Measurements from ENCODE around the gene TEDC2. TPM values are rescaled to one million over a fixed set of nuclear protein-coding genes. Genes with fewer than 3 reads are reported as not detected.

The TEDC2 gene
- total RNA-seq, 1 experiment from 2014 or later: 48.5 TPM

DNA sequence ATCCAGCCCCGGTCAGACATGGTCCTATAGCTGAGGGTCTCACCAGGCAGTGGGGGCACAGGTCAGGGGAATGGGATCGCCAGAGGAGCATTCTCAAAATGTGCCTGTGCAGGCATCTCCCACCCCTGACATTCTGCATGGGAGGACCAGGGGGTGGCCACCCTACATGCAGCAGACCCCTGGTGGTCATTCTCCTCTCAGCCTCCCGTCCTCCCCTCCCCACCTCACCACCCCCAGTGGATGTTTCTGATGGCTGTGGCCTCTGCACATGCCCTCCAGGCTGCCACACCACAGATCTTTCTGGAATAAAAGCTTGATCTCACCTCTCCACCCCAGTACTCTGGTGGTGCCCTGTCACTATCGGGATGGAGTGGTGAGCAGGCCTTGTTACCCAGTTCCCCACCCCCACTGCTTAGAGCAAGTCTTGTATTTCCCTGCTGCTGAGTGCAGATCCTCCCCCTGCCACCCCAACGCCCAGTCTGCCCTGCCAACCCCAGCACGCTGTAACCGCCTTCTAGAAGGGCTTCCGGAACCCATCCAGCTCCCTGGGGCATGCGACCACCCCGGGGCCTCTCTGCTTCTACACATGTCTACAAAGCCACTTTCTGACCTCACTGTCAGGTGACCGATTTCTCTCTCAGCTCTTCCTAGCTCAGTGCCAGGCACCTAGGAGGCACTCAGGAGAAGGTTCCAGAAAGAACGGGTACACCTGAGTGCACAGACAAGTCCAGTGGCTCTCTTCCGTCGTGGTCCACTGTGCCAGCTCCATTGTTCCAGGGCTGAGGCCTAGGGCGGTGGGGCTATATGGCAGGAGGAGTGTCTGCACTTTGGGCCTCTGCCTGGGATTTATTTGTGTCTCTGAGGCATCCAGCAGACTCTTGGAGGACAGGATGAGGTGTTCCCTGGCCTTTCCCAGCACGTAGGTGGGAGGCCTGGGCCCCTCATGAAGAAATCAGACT, 24.3 kb downstream of the TEDC2 start:
- ChIA-PET POLR2A (ENCODE audit: low non-redundant PET) (interaction anchor here (0.6 kb wide), 1 partner anchor 31 kb away, joined by 13 read pairs; no protein-coding TSS in a partner anchor), CTCF (no interaction called here)
- Histone ChIP-seq H3K9me3 (ENCODE audit: low read depth, low read length, poor library complexity, severe bottlenecking) (no peaks in the 10 kb centered on the region), H3K27me3 (replicated peaks; ENCODE audit: insufficient read depth, low read depth, low read length, poor library complexity) (no peaks in the 10 kb centered on the region), H3K27ac (ENCODE audit: low read depth, low read length, poor library complexity, severe bottlenecking) (no peak overlapping the region), H3K36me3 (ENCODE audit: insufficient read depth, low read length, poor library complexity, severe bottlenecking) (no peaks in the 10 kb centered on the region), H3K4me3 (ENCODE audit: low read depth, low read length, poor library complexity, severe bottlenecking) (no peak overlapping the region), H3K4me1 (ENCODE audit: insufficient read depth, low read length, poor library complexity, severe bottlenecking) (no peaks in the 10 kb centered on the region)
- no peak for TF ChIP-seq EZH2 (IDR thresholded peaks at IDR 0.05; ENCODE audit: borderline replicate concordance, low read depth, low read length, poor library complexity, severe bottlenecking)
- TF ChIP-seq, protein P1, sequence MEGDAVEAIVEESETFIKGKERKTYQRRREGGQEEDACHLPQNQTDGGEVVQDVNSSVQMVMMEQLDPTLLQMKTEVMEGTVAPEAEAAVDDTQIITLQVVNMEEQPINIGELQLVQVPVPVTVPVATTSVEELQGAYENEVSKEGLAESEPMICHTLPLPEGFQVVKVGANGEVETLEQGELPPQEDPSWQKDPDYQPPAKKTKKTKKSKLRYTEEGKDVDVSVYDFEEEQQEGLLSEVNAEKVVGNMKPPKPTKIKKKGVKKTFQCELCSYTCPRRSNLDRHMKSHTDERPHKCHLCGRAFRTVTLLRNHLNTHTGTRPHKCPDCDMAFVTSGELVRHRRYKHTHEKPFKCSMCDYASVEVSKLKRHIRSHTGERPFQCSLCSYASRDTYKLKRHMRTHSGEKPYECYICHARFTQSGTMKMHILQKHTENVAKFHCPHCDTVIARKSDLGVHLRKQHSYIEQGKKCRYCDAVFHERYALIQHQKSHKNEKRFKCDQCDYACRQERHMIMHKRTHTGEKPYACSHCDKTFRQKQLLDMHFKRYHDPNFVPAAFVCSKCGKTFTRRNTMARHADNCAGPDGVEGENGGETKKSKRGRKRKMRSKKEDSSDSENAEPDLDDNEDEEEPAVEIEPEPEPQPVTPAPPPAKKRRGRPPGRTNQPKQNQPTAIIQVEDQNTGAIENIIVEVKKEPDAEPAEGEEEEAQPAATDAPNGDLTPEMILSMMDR (conservative IDR thresholded peaks at IDR 0.05; ENCODE audit: low read depth, low read length): no peak
- BruUV-seq (replicated peaks): no TSS peak
- DNase-seq (ENCODE audit: low spot score): no peak
- intact Hi-C loops (cut with micrococcal nuclease; ENCODE audit: unreplicated experiment): no loop called here

DNA sequence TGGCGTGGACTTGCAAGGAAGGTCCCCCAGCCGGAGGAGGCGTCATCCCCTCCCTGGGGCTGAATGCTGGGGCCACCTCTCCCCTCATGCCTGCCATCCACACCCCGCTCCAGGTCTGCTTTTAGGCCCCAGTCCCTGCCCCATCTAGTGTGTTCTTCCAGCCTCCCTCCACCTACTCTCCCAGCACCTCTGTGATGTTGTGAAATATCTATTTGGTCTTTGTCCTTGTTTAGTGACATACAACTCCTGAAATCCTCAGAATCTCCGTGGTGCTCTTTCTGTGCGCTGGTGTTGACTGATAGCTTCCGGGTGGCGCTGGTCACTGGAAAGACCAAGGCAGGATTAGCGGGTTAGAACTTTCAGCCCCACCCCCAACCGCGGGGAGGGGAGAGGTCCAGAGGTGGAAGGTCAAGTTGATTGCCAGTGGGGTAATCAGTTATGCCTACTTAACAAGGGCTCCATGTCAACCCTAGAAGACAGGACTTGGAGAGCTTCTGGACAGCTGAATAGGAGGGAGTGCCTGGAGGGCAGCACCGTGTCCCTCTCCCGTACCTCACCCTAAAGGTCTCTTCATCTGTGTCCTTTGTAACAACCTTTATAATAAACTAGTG, 25.1 kb downstream of the TEDC2 start:
- no peaks in the 10 kb centered on the region for H3K27me3 ChIP-seq (replicated peaks; ENCODE audit: insufficient read depth, low read depth, low read length, poor library complexity)
- no peak overlapping the region for H3K4me3 ChIP-seq (ENCODE audit: low read depth, low read length, poor library complexity, severe bottlenecking)
- BruUV-seq (replicated peaks): no TSS peak
- DNase-seq (ENCODE audit: low spot score): no peak
- H3K27ac ChIP-seq (ENCODE audit: low read depth, low read length, poor library complexity, severe bottlenecking): no peak overlapping the region
- H3K36me3 ChIP-seq (ENCODE audit: insufficient read depth, low read length, poor library complexity, severe bottlenecking): no peaks in the 10 kb centered on the region
- TF ChIP-seq, protein P1 (conservative IDR thresholded peaks at IDR 0.05; ENCODE audit: low read depth, low read length): no peak
- no peak for TF ChIP-seq EZH2 (IDR thresholded peaks at IDR 0.05; ENCODE audit: borderline replicate concordance, low read depth, low read length, poor library complexity, severe bottlenecking)
- ChIA-PET POLR2A (ENCODE audit: low non-redundant PET) (interaction anchor here (0.6 kb wide), 1 partner anchor 31 kb away, joined by 13 read pairs; no protein-coding TSS in a partner anchor), CTCF (no interaction called here)
- intact Hi-C loops (cut with micrococcal nuclease; ENCODE audit: unreplicated experiment): no loop called here
- no peaks in the 10 kb centered on the region for H3K9me3 ChIP-seq (ENCODE audit: low read depth, low read length, poor library complexity, severe bottlenecking)
- no peaks in the 10 kb centered on the region for H3K4me1 ChIP-seq (ENCODE audit: insufficient read depth, low read length, poor library complexity, severe bottlenecking)

DNA sequence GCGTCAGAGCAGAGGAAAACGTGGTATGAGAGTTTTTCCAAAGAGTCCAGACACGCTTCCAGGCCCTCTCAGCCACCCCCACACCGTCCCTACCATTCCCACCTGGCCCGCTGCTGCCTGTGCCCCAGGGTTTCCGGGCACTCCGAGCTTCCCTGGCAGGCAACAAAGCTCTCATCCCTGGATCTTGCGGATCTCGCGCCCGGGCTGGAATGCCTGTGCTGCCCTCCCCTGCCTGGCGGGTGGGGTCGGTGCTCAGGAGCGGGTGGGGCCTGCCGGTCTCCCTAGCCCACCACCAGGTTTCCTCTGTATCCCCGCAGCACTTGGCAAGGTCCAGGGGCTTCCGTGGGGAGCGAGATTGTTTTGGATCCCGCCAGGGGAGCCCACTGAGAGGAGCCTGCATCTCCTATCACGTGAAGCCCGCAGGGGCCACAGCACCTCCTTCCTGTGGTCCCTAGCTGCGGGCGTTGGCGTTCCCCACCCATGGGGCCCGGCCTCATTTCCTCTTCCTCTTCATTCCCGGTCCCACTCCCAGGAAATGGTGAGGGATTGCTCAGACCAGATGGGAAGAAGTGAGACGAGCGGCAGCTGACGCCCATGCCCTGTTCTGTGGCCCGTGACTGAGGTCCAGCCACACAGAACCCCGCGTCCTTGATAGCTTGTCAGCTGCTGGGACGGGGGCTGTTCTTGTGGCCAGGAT, 26.1 kb downstream of the TEDC2 start:
- Histone ChIP-seq H3K36me3 (ENCODE audit: insufficient read depth, low read length, poor library complexity, severe bottlenecking) (no peaks in the 10 kb centered on the region), H3K4me1 (ENCODE audit: insufficient read depth, low read length, poor library complexity, severe bottlenecking) (no peaks in the 10 kb centered on the region), H3K27me3 (replicated peaks; ENCODE audit: insufficient read depth, low read depth, low read length, poor library complexity) (no peaks in the 10 kb centered on the region), H3K9me3 (ENCODE audit: low read depth, low read length, poor library complexity, severe bottlenecking) (no peaks in the 10 kb centered on the region), H3K27ac (ENCODE audit: low read depth, low read length, poor library complexity, severe bottlenecking) (peak overlapping the region; percentile 8), H3K4me3 (ENCODE audit: low read depth, low read length, poor library complexity, severe bottlenecking) (no peak overlapping the region)
- DNase-seq (ENCODE audit: low spot score): no peak
- BruUV-seq (replicated peaks): no TSS peak
- POLR2A ChIA-PET (ENCODE audit: low non-redundant PET): no interaction called here
- CTCF ChIA-PET: no interaction called here
- TF ChIP-seq, protein P1 (conservative IDR thresholded peaks at IDR 0.05; ENCODE audit: low read depth, low read length): no peak
- no peak for TF ChIP-seq EZH2 (IDR thresholded peaks at IDR 0.05; ENCODE audit: borderline replicate concordance, low read depth, low read length, poor library complexity, severe bottlenecking)
- intact Hi-C loops (cut with micrococcal nuclease; ENCODE audit: unreplicated experiment): no loop called here
